ENCODE results near the gene TWIST2. TPM values are rescaled to one million over a fixed set of nuclear protein-coding genes. Genes with fewer than 3 reads are reported as not detected.

Gene TWIST2
- total RNA-seq, 2 experiments from 2014 or later: not detected

DNA sequence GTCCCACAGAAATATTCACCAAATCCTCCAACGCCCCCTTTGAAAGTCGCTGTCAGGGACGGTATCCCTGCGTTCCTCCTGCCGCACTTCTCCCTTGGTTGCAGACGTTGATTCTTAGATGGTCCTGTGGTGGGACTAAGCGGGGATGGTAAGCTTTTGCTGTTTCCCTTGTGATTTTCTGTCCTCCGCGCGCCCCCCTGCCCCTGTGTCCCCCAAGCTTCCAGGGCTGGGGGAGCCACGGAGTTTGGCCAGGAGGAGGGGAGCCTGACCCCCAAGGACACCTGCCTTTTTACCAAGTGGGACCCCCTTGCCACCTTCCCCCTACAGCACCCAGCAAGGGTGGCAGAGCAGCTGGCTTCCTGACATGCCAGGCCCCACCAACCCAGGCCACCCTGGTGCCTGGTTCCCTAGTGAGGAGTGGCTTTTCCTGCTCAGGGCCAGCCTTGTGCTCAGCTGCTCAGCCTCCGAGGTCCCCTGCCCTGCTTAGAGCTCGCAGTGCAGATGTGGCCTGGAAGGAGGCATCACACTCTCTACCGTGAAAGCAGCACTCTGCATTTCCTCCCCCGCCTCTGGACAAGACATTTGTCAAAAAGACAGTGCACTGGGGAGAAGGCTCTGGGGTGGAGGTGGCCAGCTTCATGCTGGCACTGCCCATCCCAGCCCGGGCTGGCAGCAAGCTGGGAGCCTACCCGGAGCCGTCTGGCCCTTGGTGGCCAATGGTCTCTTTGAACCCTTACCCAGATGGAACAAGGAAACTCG, 49.4 kb downstream of the TWIST2 start:
- DNase-seq (no peak), ATAC-seq (no peak)
- Mint-ChIP-seq H3K27ac (no peak overlapping the region), H3K36me3 (ENCODE audit: low read depth) (no peaks in the 10 kb centered on the region), H3K9me3 (ENCODE audit: low read depth) (no peaks in the 10 kb centered on the region), H3K4me1 (no peaks in the 10 kb centered on the region), H3K4me3 (no peak overlapping the region), H3K27me3 (peaks cover 3% of the 10 kb centered on the region)
- intact Hi-C loops (cut with DNase I, micrococcal nuclease): no loop called here
- CTCF ChIA-PET: interaction anchor here (0.6 kb wide), 1 partner anchor 57 kb away, joined by 3 read pairs; no protein-coding TSS in a partner anchor
- POLR2A ChIA-PET: no interaction called here

- no peak for ATAC-seq
- peaks cover 3% of the 10 kb centered on the region for H3K27me3 Mint-ChIP-seq
- H3K36me3 Mint-ChIP-seq (ENCODE audit: low read depth): no peaks in the 10 kb centered on the region
- no peaks in the 10 kb centered on the region for H3K9me3 Mint-ChIP-seq (ENCODE audit: low read depth)
- ChIA-PET CTCF (interaction anchor here (0.6 kb wide), 1 partner anchor 56 kb away, joined by 3 read pairs; no protein-coding TSS in a partner anchor), POLR2A (no interaction called here)
- no peak overlapping the region for H3K4me3 Mint-ChIP-seq
- intact Hi-C loops (cut with DNase I, micrococcal nuclease): no loop called here
- no peaks in the 10 kb centered on the region for H3K4me1 Mint-ChIP-seq
- no peak for DNase-seq
- no peak overlapping the region for H3K27ac Mint-ChIP-seq
These were observed 50.0 kb downstream of the TWIST2 start for GRCh38 chr2:238897911-238898311.

- no peak overlapping the region for H3K4me3 Mint-ChIP-seq
- POLR2A ChIA-PET: interaction anchor here (0.7 kb wide), 1 partner anchor 1565 kb away, joined by 3 read pairs; no protein-coding TSS in a partner anchor
- ATAC-seq (no peak), DNase-seq (no peak)
- peaks cover 3% of the 10 kb centered on the region for H3K27me3 Mint-ChIP-seq
- no peaks in the 10 kb centered on the region for H3K9me3 Mint-ChIP-seq (ENCODE audit: low read depth)
- intact Hi-C loops (cut with DNase I, micrococcal nuclease): no loop called here
- CTCF ChIA-PET: no interaction called here
- no peaks in the 10 kb centered on the region for H3K4me1 Mint-ChIP-seq
- no peaks in the 10 kb centered on the region for H3K36me3 Mint-ChIP-seq (ENCODE audit: low read depth)
- H3K27ac Mint-ChIP-seq: no peak overlapping the region
These were observed 50.8 kb downstream of the TWIST2 start for GRCh38 chr2:238898534-238899281.

- Mint-ChIP-seq H3K4me3 (no peak overlapping the region), H3K9me3 (ENCODE audit: low read depth) (no peaks in the 10 kb centered on the region), H3K27ac (no peak overlapping the region), H3K4me1 (no peaks in the 10 kb centered on the region), H3K36me3 (ENCODE audit: low read depth) (no peaks in the 10 kb centered on the region), H3K27me3 (peaks cover 3% of the 10 kb centered on the region)
- ChIA-PET CTCF (no interaction called here), POLR2A (interaction anchor here (0.7 kb wide), 1 partner anchor 1564 kb away, joined by 3 read pairs; no protein-coding TSS in a partner anchor)
- DNase-seq (no peak), ATAC-seq (no peak)
- intact Hi-C loops (cut with DNase I, micrococcal nuclease): no loop called here
These were observed 51.5 kb downstream of the TWIST2 start for GRCh38 chr2:238899386-238899785.

- no peaks in the 10 kb centered on the region for H3K9me3 Mint-ChIP-seq (ENCODE audit: low read depth)
- CTCF ChIA-PET: no interaction called here
- no peak overlapping the region for H3K4me3 Mint-ChIP-seq
- DNase-seq (no peak), ATAC-seq (no peak)
- no peaks in the 10 kb centered on the region for H3K4me1 Mint-ChIP-seq
- H3K36me3 Mint-ChIP-seq (ENCODE audit: low read depth): no peaks in the 10 kb centered on the region
- POLR2A ChIA-PET: no interaction called here
- intact Hi-C loops (cut with DNase I, micrococcal nuclease): no loop called here
- peaks cover 3% of the 10 kb centered on the region for H3K27me3 Mint-ChIP-seq
- H3K27ac Mint-ChIP-seq: no peak overlapping the region
These were observed 52.6 kb downstream of the TWIST2 start for GRCh38 chr2:238900511-238900910.

DNA sequence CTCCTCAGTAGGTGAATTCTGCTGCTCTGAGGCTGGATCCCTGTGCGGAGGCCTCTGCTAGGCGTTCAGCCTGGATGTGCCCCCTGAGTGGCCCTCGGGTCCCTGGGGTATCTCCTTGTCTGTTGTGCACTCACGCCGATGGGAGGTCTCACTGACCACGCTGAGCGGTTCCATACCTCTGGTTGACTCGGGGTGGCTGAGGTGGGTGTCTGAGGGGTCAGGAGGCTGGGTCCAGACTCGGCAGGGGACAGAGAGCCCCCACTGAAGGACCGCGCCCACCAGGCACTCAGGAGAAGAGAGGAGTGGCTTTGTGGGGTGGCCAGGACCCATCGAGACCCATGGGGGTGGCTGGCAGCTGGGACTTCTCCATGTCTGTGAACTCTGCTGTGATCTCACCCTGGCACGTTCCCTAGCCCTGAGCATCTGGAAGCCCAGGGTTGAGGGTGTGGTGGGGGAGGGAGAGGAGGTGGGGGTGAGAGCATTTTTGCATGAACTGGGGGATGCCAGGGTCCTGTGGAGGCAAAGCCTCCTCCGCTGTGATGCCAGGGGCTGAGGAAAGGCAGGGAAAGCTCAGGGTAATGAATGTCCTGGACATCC, 53.7 kb downstream of the TWIST2 start:
- Mint-ChIP-seq H3K27me3 (peaks cover 3% of the 10 kb centered on the region), H3K4me3 (no peak overlapping the region), H3K4me1 (no peaks in the 10 kb centered on the region), H3K9me3 (ENCODE audit: low read depth) (no peaks in the 10 kb centered on the region), H3K36me3 (ENCODE audit: low read depth) (no peaks in the 10 kb centered on the region), H3K27ac (no peak overlapping the region)
- POLR2A ChIA-PET: no interaction called here
- CTCF ChIA-PET: no interaction called here
- ATAC-seq (no peak), DNase-seq (no peak)
- intact Hi-C loops (cut with DNase I, micrococcal nuclease): no loop called here

- H3K4me3 Mint-ChIP-seq: no peak overlapping the region
- ATAC-seq (no peak), DNase-seq (no peak)
- intact Hi-C loops (cut with DNase I, micrococcal nuclease): no loop called here
- H3K27ac Mint-ChIP-seq: no peak overlapping the region
- H3K9me3 Mint-ChIP-seq (ENCODE audit: low read depth): no peaks in the 10 kb centered on the region
- no peaks in the 10 kb centered on the region for H3K36me3 Mint-ChIP-seq (ENCODE audit: low read depth)
- no peaks in the 10 kb centered on the region for H3K4me1 Mint-ChIP-seq
- POLR2A ChIA-PET: no interaction called here
- H3K27me3 Mint-ChIP-seq: peaks cover 3% of the 10 kb centered on the region
- CTCF ChIA-PET: no interaction called here
These were observed 54.4 kb downstream of the TWIST2 start for GRCh38 chr2:238902285-238902684.

- H3K4me3 Mint-ChIP-seq: no peak overlapping the region
- POLR2A ChIA-PET: no interaction called here
- peaks cover 3% of the 10 kb centered on the region for H3K27me3 Mint-ChIP-seq
- ATAC-seq: no peak
- H3K9me3 Mint-ChIP-seq (ENCODE audit: low read depth): no peaks in the 10 kb centered on the region
- intact Hi-C loops (cut with DNase I, micrococcal nuclease): no loop called here
- H3K4me1 Mint-ChIP-seq: no peaks in the 10 kb centered on the region
- CTCF ChIA-PET: no interaction called here
- DNase-seq: no peak
- H3K27ac Mint-ChIP-seq: no peak overlapping the region
- H3K36me3 Mint-ChIP-seq (ENCODE audit: low read depth): no peaks in the 10 kb centered on the region
These were observed 55.3 kb downstream of the TWIST2 start for GRCh38 chr2:238903141-238903540.

DNA sequence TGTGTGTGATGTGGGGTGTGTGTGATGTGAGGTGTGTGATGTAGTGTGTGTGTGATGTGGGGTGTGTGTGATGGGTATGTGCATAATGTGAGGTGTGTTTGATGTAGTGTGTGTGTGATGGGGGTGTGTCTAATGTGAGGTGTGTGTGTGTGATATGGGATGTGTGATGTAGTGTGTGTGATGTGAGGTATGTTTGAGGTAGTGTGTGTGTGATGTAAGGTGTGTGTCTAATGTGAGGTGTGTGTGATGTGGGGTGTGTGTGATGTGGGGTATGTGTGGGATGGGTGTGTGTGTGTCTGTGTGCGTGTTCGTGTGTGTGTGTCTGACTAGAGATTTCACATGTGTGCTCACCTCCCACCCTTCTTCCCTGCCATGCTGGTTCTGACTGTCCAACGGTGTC, 56.3 kb downstream of the TWIST2 start:
- Mint-ChIP-seq H3K4me3 (no peak overlapping the region), H3K4me1 (no peaks in the 10 kb centered on the region), H3K27me3 (peaks cover 3% of the 10 kb centered on the region), H3K9me3 (ENCODE audit: low read depth) (no peaks in the 10 kb centered on the region), H3K27ac (no peak overlapping the region), H3K36me3 (ENCODE audit: low read depth) (no peaks in the 10 kb centered on the region)
- intact Hi-C loops (cut with DNase I, micrococcal nuclease): no loop called here
- no peak for ATAC-seq
- ChIA-PET POLR2A (no interaction called here), CTCF (no interaction called here)
- DNase-seq: no peak

- Mint-ChIP-seq H3K4me1 (no peaks in the 10 kb centered on the region), H3K27ac (no peak overlapping the region), H3K4me3 (no peak overlapping the region), H3K27me3 (peaks cover 3% of the 10 kb centered on the region), H3K36me3 (ENCODE audit: low read depth) (no peaks in the 10 kb centered on the region), H3K9me3 (ENCODE audit: low read depth) (no peaks in the 10 kb centered on the region)
- intact Hi-C loops (cut with DNase I, micrococcal nuclease): no loop called here
- ATAC-seq: no peak
- CTCF ChIA-PET: no interaction called here
- DNase-seq: no peak
- POLR2A ChIA-PET: no interaction called here
These were observed 56.8 kb downstream of the TWIST2 start for GRCh38 chr2:238904716-238905115.

GRCh38 chr2:238905224-238905623, 57.3 kb downstream of the TWIST2 start:
- CTCF ChIA-PET: no interaction called here
- no peak for DNase-seq
- intact Hi-C loops (cut with DNase I, micrococcal nuclease): no loop called here
- no peak overlapping the region for H3K27ac Mint-ChIP-seq
- ATAC-seq: no peak
- no peaks in the 10 kb centered on the region for H3K36me3 Mint-ChIP-seq (ENCODE audit: low read depth)
- POLR2A ChIA-PET: no interaction called here
- no peaks in the 10 kb centered on the region for H3K9me3 Mint-ChIP-seq (ENCODE audit: low read depth)
- H3K27me3 Mint-ChIP-seq: peaks cover 3% of the 10 kb centered on the region
- no peaks in the 10 kb centered on the region for H3K4me1 Mint-ChIP-seq
- H3K4me3 Mint-ChIP-seq: no peak overlapping the region

DNA sequence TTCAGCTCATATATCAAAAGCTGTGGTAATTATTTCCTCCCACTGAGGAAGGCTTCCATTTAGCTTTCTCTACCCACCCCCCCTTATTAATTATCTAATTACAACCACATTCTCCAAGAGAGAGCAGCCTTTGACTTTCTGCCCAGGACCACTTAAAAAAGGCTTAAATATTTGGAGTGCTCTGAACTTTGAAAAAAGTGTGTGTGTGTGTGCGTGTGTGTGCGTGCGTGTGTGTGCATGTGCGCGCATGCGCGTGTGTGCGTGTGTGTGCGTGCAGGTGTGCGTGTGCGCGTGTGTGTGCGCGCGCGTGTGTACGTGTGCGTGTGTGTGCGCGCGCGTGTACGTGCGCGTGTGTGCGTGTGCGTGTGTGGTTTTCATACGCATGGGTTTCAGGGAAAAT, 57.8 kb downstream of the TWIST2 start:
- no peaks in the 10 kb centered on the region for H3K36me3 Mint-ChIP-seq (ENCODE audit: low read depth)
- H3K4me3 Mint-ChIP-seq: no peak overlapping the region
- peaks cover 1% of the 10 kb centered on the region for H3K27me3 Mint-ChIP-seq
- CTCF ChIA-PET: no interaction called here
- ATAC-seq (no peak), DNase-seq (no peak)
- POLR2A ChIA-PET: no interaction called here
- intact Hi-C loops (cut with DNase I, micrococcal nuclease): no loop called here
- H3K9me3 Mint-ChIP-seq (ENCODE audit: low read depth): no peaks in the 10 kb centered on the region
- no peaks in the 10 kb centered on the region for H3K4me1 Mint-ChIP-seq
- no peak overlapping the region for H3K27ac Mint-ChIP-seq

Data from activated CD4-positive, alpha-beta T cell treated with anti-CD3 and anti-CD28 coated beads for 36 hours (primary cell).